HG03135 (cell line): Measurements from ENCODE around the gene INAFM1.
"Not testable (repeated sequence)": the region's sequence is repeated elsewhere in the genome, so short reads cannot be mapped to it uniquely, and the experiment has no call there.

Experiments
- ATAC-seq: cut with Tn5 transposase; IDR thresholded peaks from one replicate; pipeline ENCODE4 v1.9.1; 2021; ENCODE audit warnings: mild to moderate bottlenecking, moderate library complexity; ENCODE audit not compliant: unreplicated experiment

Gene INAFM1

GRCh38 chr19:47240996-47241918 lies 33.4 kb upstream of the INAFM1 start:
- ATAC-seq = no peak

GRCh38 chr19:47241919-47242577 lies 32.6 kb upstream of the INAFM1 start:
- no peak for ATAC-seq

GRCh38 chr19:47243364-47243775 lies 31.3 kb upstream of the INAFM1 start:
- no peak for ATAC-seq

GRCh38 chr19:47243776-47244547 lies 30.7 kb upstream of the INAFM1 start:
- ATAC-seq = peak; percentile 69

- no peak for ATAC-seq
Observed at GRCh38 chr19:47247308-47247990, 27.2 kb upstream of the INAFM1 start.

- not testable (repeated sequence) for ATAC-seq
Observed at GRCh38 chr19:47253016-47253415, 21.7 kb upstream of the INAFM1 start.

GRCh38 chr19:47253467-47253881 lies 21.2 kb upstream of the INAFM1 start:
- no peak for ATAC-seq

GRCh38 chr19:47253970-47254369 lies 20.7 kb upstream of the INAFM1 start:
- ATAC-seq = no peak

- ATAC-seq = peak; percentile 49
Observed at GRCh38 chr19:47255879-47256692, 18.6 kb upstream of the INAFM1 start, which contains the start of gene CCDC9. TSS of gene CCDC9 (plus strand) at chr19:47256525. CDS start at chr19:47258401, 1,876 bp downstream.

- ATAC-seq = peak; percentile 67
Observed at GRCh38 chr19:47256693-47257410, 17.8 kb upstream of the INAFM1 start.

GRCh38 chr19:47257411-47258169 lies 17.1 kb upstream of the INAFM1 start:
- no peak for ATAC-seq

GRCh38 chr19:47258434-47258833 lies 16.3 kb upstream of the INAFM1 start:
- no peak for ATAC-seq

- no peak for ATAC-seq
Observed at GRCh38 chr19:47258895-47259555, 15.7 kb upstream of the INAFM1 start.

GRCh38 chr19:47260476-47260875 lies 14.2 kb upstream of the INAFM1 start:
- ATAC-seq = no peak

- peak; percentile 63 for ATAC-seq
Observed at GRCh38 chr19:47261946-47262793, 12.5 kb upstream of the INAFM1 start.

GRCh38 chr19:47264629-47265028 lies 10.1 kb upstream of the INAFM1 start:
- no peak for ATAC-seq

GRCh38 chr19:47266401-47266941 lies 8.2 kb upstream of the INAFM1 start:
- ATAC-seq = no peak
